ENCODE results near the gene TLL2. TPM values are rescaled to one million over a fixed set of nuclear protein-coding genes. Genes with fewer than 3 reads are reported as not detected.

TLL2 gene
- total RNA-seq, 6 experiments from 2014 or later: 0.08 to 0.45 (median 0.24) TPM

DNA sequence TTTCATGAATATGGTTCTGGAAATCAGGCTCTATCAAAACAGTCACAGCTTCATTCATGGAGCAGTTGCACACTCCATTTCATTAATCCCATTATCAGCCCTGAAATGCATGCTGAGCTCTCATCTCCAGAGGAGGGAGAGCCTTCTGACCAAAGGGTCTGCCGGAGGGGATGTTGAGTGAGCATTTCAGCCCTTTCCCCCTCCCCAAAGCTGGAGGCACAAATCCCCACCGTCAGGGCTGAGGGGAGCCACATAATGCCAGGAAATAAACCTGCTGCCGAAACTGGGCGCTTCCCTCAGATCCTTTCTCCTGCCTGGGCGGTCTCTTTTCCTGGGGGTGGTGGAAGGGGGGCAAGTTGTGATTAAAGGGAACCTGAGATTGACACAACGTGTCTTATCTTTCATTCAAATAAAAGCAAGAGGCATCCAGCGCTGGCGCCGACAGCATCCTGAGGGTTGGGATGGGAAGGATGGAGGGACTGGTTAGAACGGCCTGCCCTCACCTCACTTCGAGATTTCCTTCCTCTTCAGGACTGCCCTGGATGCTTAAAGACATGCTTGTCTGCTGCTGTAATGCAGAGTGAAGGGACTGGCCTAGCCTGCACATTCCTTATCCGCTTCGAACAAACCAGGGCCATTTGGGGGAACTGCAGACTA, 71.6 kb downstream of the TLL2 start:
- H3K36me3 Mint-ChIP-seq (ENCODE audit: low read depth): no peaks in the 10 kb centered on the region
- H3K4me3 Mint-ChIP-seq: no peak overlapping the region
- TF ChIP-seq, protein P1, sequence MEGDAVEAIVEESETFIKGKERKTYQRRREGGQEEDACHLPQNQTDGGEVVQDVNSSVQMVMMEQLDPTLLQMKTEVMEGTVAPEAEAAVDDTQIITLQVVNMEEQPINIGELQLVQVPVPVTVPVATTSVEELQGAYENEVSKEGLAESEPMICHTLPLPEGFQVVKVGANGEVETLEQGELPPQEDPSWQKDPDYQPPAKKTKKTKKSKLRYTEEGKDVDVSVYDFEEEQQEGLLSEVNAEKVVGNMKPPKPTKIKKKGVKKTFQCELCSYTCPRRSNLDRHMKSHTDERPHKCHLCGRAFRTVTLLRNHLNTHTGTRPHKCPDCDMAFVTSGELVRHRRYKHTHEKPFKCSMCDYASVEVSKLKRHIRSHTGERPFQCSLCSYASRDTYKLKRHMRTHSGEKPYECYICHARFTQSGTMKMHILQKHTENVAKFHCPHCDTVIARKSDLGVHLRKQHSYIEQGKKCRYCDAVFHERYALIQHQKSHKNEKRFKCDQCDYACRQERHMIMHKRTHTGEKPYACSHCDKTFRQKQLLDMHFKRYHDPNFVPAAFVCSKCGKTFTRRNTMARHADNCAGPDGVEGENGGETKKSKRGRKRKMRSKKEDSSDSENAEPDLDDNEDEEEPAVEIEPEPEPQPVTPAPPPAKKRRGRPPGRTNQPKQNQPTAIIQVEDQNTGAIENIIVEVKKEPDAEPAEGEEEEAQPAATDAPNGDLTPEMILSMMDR (IDR thresholded peaks at IDR 0.05): no peak
- no peaks in the 10 kb centered on the region for H3K4me1 Mint-ChIP-seq (ENCODE audit: low read depth)
- H3K27ac Mint-ChIP-seq: no peak overlapping the region
- peaks cover 9% of the 10 kb centered on the region for H3K27me3 Mint-ChIP-seq (ENCODE audit: insufficient read depth)
- no peak for DNase-seq
- H3K9me3 Mint-ChIP-seq: no peaks in the 10 kb centered on the region

DNA sequence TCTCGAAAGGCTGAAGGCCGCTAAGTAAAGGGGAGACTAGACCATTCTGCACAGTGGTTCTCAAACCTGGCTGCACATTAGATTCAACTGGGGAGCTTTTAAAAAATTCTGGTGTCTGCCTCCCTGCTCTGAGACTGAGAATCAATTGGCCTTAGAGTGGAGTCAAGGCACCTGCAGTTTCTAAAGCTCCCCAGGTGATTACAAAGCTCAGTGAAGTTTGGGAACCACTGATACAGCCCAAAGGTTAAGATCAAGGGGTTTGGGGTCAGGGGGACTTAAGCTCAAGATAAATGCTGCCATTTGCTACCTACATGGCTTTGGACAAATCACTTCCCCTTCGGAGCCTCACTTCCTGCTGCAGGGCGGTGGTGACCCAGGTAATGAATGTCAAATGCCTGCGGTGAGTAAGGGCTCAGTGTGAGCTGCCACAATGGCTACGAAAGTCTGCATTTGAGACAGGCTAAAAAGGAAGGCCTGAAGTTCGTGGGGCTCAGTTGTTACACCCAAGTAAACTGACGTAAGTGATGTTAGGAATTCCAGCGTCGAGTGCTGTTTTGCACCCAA, 72.3 kb downstream of the TLL2 start:
- Mint-ChIP-seq H3K36me3 (ENCODE audit: low read depth) (no peaks in the 10 kb centered on the region), H3K4me3 (no peak overlapping the region), H3K27ac (no peak overlapping the region), H3K27me3 (ENCODE audit: insufficient read depth) (peaks cover 2% of the 10 kb centered on the region; the same call in 1 of the 2 replicates), H3K9me3 (no peaks in the 10 kb centered on the region), H3K4me1 (ENCODE audit: low read depth) (no peaks in the 10 kb centered on the region)
- DNase-seq: no peak
- TF ChIP-seq, protein P1 (IDR thresholded peaks at IDR 0.05): no peak

- TF ChIP-seq, protein P1 (IDR thresholded peaks at IDR 0.05): no peak
- no peaks in the 10 kb centered on the region for H3K36me3 Mint-ChIP-seq (ENCODE audit: low read depth)
- no peak for DNase-seq
- no peak overlapping the region for H3K4me3 Mint-ChIP-seq
- H3K4me1 Mint-ChIP-seq (ENCODE audit: low read depth): no peaks in the 10 kb centered on the region
- peaks cover 2% of the 10 kb centered on the region; the same call in 1 of the 2 replicates for H3K27me3 Mint-ChIP-seq (ENCODE audit: insufficient read depth)
- H3K9me3 Mint-ChIP-seq: no peaks in the 10 kb centered on the region
- no peak overlapping the region for H3K27ac Mint-ChIP-seq
Observed at GRCh38 chr10:96440361-96441292, 73.1 kb downstream of the TLL2 start.

DNA sequence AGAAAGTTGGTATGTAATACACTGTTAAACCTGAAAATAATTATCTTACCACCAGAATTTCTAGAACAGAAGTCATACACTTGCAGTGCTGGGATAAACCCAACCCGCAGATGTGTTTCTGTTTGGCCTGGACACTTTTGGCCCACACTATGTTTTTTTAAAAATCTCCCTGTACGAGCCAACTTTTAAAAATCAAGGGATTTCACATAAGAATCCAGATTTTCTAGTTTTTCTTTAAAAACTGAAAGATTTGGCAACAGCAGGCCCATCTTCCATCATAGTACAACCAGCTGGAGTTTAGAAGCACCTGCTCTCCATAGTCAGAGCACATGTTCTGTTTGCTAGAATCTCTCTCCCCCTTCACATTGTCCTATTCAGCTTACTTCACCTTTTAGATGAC, 74.0 kb downstream of the TLL2 start:
- no peaks in the 10 kb centered on the region for H3K9me3 Mint-ChIP-seq
- H3K4me3 Mint-ChIP-seq: no peak overlapping the region
- H3K27me3 Mint-ChIP-seq (ENCODE audit: insufficient read depth): peaks cover 2% of the 10 kb centered on the region; the same call in 1 of the 2 replicates
- no peak overlapping the region for H3K27ac Mint-ChIP-seq
- no peaks in the 10 kb centered on the region for H3K36me3 Mint-ChIP-seq (ENCODE audit: low read depth)
- no peaks in the 10 kb centered on the region for H3K4me1 Mint-ChIP-seq (ENCODE audit: low read depth)
- TF ChIP-seq, protein P1 (IDR thresholded peaks at IDR 0.05): no peak
- no peak for DNase-seq

- Mint-ChIP-seq H3K27me3 (ENCODE audit: insufficient read depth) (peaks cover 7% of the 10 kb centered on the region), H3K9me3 (no peaks in the 10 kb centered on the region), H3K4me1 (ENCODE audit: low read depth) (no peaks in the 10 kb centered on the region), H3K4me3 (no peak overlapping the region), H3K36me3 (ENCODE audit: low read depth) (no peaks in the 10 kb centered on the region), H3K27ac (no peak overlapping the region)
- no peak for DNase-seq
- TF ChIP-seq, protein P1 (IDR thresholded peaks at IDR 0.05): no peak
Observed at GRCh38 chr10:96436035-96436434, 77.7 kb downstream of the TLL2 start.
